H54 (cell line): ENCODE data around the gene CHAMP1.
A peak's percentile ranks its signal among the peaks of the same experiment; 100 is the strongest.
"Not testable (repeated sequence)": the region's sequence is repeated elsewhere in the genome, so short reads cannot be mapped to it uniquely, and the experiment has no call there.

Source experiments
- DNase-seq: peaks from one replicate; pipeline ENCODE4 v3.0.0; 2011; ENCODE audit warnings: low spot score, mixed read lengths; ENCODE audit not compliant: insufficient read length
- FAIRE-seq: peaks from 3 replicates; lab custom pipeline; 2011; peaks lifted over from hg19 to GRCh38; lab: Jason Lieb, UNC
- POLR2A ChIP-seq: IDR thresholded peaks from 2 replicates; pipeline ENCODE4 v1.6.1; 2011; ENCODE audit warnings: low read depth, mild to moderate bottlenecking, low read length

The CHAMP1 gene

GRCh38 chr13:114328595-114328994 is 14.3 kb downstream of the CHAMP1 start:
- no peak for DNase-seq
- peak; percentile 82 for FAIRE-seq
- no peak for TF ChIP-seq POLR2A

GRCh38 chr13:114330086-114330485 is 15.8 kb downstream of the CHAMP1 start:
- DNase-seq, result no peak
- no peak for FAIRE-seq
- no peak for TF ChIP-seq POLR2A

GRCh38 chr13:114333881-114334280 is 19.6 kb downstream of the CHAMP1 start:
- DNase-seq, FAIRE-seq: not testable (repeated sequence)

- TF ChIP-seq POLR2A, result no peak
- DNase-seq, result no peak
- no peak for FAIRE-seq
These were observed 20.2 kb downstream of the CHAMP1 start for GRCh38 chr13:114334305-114335053.

- not testable (repeated sequence) for DNase-seq, FAIRE-seq
These were observed 22.2 kb downstream of the CHAMP1 start for GRCh38 chr13:114336457-114336856.

GRCh38 chr13:114338959-114339358 is 24.7 kb downstream of the CHAMP1 start:
- FAIRE-seq (no peak), DNase-seq (no peak)

GRCh38 chr13:114339857-114340534 is 25.7 kb downstream of the CHAMP1 start:
- TF ChIP-seq POLR2A, result no peak
- peak; percentile 55 for DNase-seq
- FAIRE-seq, result peak; percentile 83

More at GRCh38 chr13:114338959-114339358, 24.7 kb downstream of the CHAMP1 start:
- no peak for TF ChIP-seq POLR2A

GRCh38 chr13:114341003-114341777 is 26.9 kb downstream of the CHAMP1 start:
- no peak for TF ChIP-seq POLR2A
- FAIRE-seq, result no peak
- DNase-seq, result no peak

- FAIRE-seq, DNase-seq: not testable (repeated sequence)
These were observed 33.0 kb downstream of the CHAMP1 start for GRCh38 chr13:114347256-114347655.

- DNase-seq, FAIRE-seq: not testable (repeated sequence)
These were observed 38.5 kb downstream of the CHAMP1 start for GRCh38 chr13:114352763-114353162.

- not testable (repeated sequence) for FAIRE-seq, DNase-seq
These were observed 39.1 kb downstream of the CHAMP1 start for GRCh38 chr13:114353382-114353781.
